Mesenchymal stem cell (in vitro differentiated cells and primary cell): ENCODE data around the gene HERC4. TPM values are rescaled to one million over a fixed set of nuclear protein-coding genes. Genes with fewer than 3 reads are reported as not detected.
A peak's percentile ranks its signal among the peaks of the same experiment; 100 is the strongest.

Experiments
- DNase-seq: peaks from one replicate; pipeline ENCODE4 v3.0.0-alpha.2; 2013
- H2AFZ ChIP-seq: one replicate; pipeline ENCODE4 v1.6.1; 2013; ENCODE audit warnings: low read depth, mild to moderate bottlenecking, control low read depth, inconsistent platforms, low read length, moderate library complexity
- H2AK5ac ChIP-seq: 2 replicates; pipeline ENCODE4 v1.6.1; 2013; ENCODE audit warnings: low read length, moderate library complexity, mild to moderate bottlenecking, inconsistent platforms; ENCODE audit not compliant: severe bottlenecking
- H2BK120ac ChIP-seq: one replicate; pipeline ENCODE4 v1.6.1; 2013; ENCODE audit warnings: low read depth, mild to moderate bottlenecking, inconsistent platforms, low read length, moderate library complexity
- H2BK12ac ChIP-seq, 2 experiments: one replicate each; pipeline ENCODE4 v1.6.1; 2013; ENCODE audit warnings: inconsistent platforms in 2 of 2, low read length in 2 of 2, mild to moderate bottlenecking in 2 of 2, moderate library complexity in 2 of 2, control low read depth in 1 of 2
- H2BK15ac ChIP-seq: one replicate; pipeline ENCODE4 v1.6.1; 2013; ENCODE audit warnings: mild to moderate bottlenecking, low read depth, inconsistent platforms; ENCODE audit not compliant: poor library complexity, severe bottlenecking
- H2BK5ac ChIP-seq: 2 replicates; pipeline ENCODE4 v1.6.1; 2013; ENCODE audit warnings: low read depth, mild to moderate bottlenecking, low read length, control low read depth, inconsistent platforms; ENCODE audit not compliant: poor library complexity, severe bottlenecking
- H3K14ac ChIP-seq, 2 experiments: one replicate each; pipeline ENCODE4 v1.6.1; 2013; ENCODE audit warnings: inconsistent platforms in 2 of 2, low read length in 2 of 2, control low read depth in 1 of 2, mild to moderate bottlenecking in 1 of 2, moderate library complexity in 1 of 2
- H3K18ac ChIP-seq, 2 experiments: one replicate each; pipeline ENCODE4 v1.6.1; 2013; ENCODE audit warnings: inconsistent platforms in 2 of 2, low read length in 2 of 2, control low read depth in 1 of 2, low read depth in 1 of 2, mild to moderate bottlenecking in 1 of 2
- H3K23ac ChIP-seq, 2 experiments: one replicate each; pipeline ENCODE4 v1.6.1; 2013; ENCODE audit warnings: inconsistent platforms in 2 of 2, low read length in 2 of 2, mild to moderate bottlenecking in 2 of 2, moderate library complexity in 2 of 2, control low read depth in 1 of 2
- H3K27ac ChIP-seq: 2 replicates; pipeline ENCODE4 v1.5.1; 2013; ENCODE audit warnings: mild to moderate bottlenecking, moderate library complexity, low read length, control low read depth, inconsistent platforms; ENCODE audit not compliant: poor library complexity, severe bottlenecking
- H3K27me3 ChIP-seq, 2 experiments: 2 replicates each; pipeline versions ENCODE4 v1.6.1 to v1.7.0; 2013; ENCODE audit warnings: low read length in 2 of 2, mild to moderate bottlenecking in 2 of 2, moderate library complexity in 2 of 2, control low read depth in 1 of 2, inconsistent platforms in 1 of 2; ENCODE audit not compliant: control insufficient read depth in 1 of 2, insufficient read depth in 1 of 2
- H3K36me3 ChIP-seq, 2 experiments: 2 replicates each; pipeline versions ENCODE4 v1.6.1 to v1.7.0; 2013; ENCODE audit warnings: low read length in 2 of 2, control low read depth in 1 of 2, inconsistent platforms in 1 of 2, low read depth in 1 of 2, mild to moderate bottlenecking in 1 of 2; ENCODE audit not compliant: insufficient read depth in 2 of 2, control insufficient read depth in 1 of 2
- H3K4ac ChIP-seq, 2 experiments: one replicate each; pipeline ENCODE4 v1.6.1; 2013; ENCODE audit warnings: inconsistent platforms in 2 of 2, low read length in 2 of 2, mild to moderate bottlenecking in 2 of 2, moderate library complexity in 2 of 2, control low read depth in 1 of 2, low read depth in 1 of 2
- H3K4me1 ChIP-seq: 2 replicates; pipeline ENCODE4 v1.6.1; 2013; ENCODE audit warnings: low read depth, low read length, control low read depth; ENCODE audit not compliant: control insufficient read depth, insufficient read depth
- H3K4me2 ChIP-seq: 2 replicates; pipeline ENCODE4 v1.6.1; 2013; ENCODE audit warnings: low read length, mild to moderate bottlenecking, inconsistent platforms; ENCODE audit not compliant: poor library complexity, severe bottlenecking
- H3K4me3 ChIP-seq, 2 experiments: 2 replicates each; pipeline versions ENCODE4 v1.5.1 to v1.7.0; 2013; ENCODE audit warnings: low read length in 2 of 2, mild to moderate bottlenecking in 2 of 2, control low read depth in 1 of 2, low read depth in 1 of 2; ENCODE audit not compliant: insufficient read depth in 1 of 2
- H3K79me1 ChIP-seq: replicated peaks from 2 replicates; pipeline ENCODE4 v1.6.1; 2013; ENCODE audit warnings: mild to moderate bottlenecking, control low read depth, low read length, inconsistent platforms; ENCODE audit not compliant: poor library complexity, severe bottlenecking
- H3K9ac ChIP-seq: 2 replicates; pipeline ENCODE4 v1.7.0; 2013; ENCODE audit warnings: mild to moderate bottlenecking, low read length, moderate library complexity
- H3K9me3 ChIP-seq: 2 replicates; pipeline ENCODE4 v1.7.0; 2013; ENCODE audit warnings: mild to moderate bottlenecking, low read length; ENCODE audit not compliant: control insufficient read depth
- H4K8ac ChIP-seq: one replicate; pipeline ENCODE4 v1.6.1; 2013; ENCODE audit warnings: inconsistent platforms, mild to moderate bottlenecking, low read length, moderate library complexity
- H4K91ac ChIP-seq: one replicate; pipeline ENCODE4 v1.6.1; 2013; ENCODE audit warnings: mild to moderate bottlenecking, low read length, inconsistent platforms
- WGBS: methylation state at CpG from one replicate; pipeline ENCODE4 v1.1.7; 2013; ENCODE audit warnings: mixed read lengths; 5-methylcytosine and 5-hydroxymethylcytosine counted together
- polyA plus RNA-seq, 2 experiments: library from polyadenylated mRNA; stranded (reverse); fragments of 200-250 nt; gene quantifications; one replicate each; pipeline ENCODE4 v1.2.3, GENCODE V29; 2013

The HERC4 gene, protein sequence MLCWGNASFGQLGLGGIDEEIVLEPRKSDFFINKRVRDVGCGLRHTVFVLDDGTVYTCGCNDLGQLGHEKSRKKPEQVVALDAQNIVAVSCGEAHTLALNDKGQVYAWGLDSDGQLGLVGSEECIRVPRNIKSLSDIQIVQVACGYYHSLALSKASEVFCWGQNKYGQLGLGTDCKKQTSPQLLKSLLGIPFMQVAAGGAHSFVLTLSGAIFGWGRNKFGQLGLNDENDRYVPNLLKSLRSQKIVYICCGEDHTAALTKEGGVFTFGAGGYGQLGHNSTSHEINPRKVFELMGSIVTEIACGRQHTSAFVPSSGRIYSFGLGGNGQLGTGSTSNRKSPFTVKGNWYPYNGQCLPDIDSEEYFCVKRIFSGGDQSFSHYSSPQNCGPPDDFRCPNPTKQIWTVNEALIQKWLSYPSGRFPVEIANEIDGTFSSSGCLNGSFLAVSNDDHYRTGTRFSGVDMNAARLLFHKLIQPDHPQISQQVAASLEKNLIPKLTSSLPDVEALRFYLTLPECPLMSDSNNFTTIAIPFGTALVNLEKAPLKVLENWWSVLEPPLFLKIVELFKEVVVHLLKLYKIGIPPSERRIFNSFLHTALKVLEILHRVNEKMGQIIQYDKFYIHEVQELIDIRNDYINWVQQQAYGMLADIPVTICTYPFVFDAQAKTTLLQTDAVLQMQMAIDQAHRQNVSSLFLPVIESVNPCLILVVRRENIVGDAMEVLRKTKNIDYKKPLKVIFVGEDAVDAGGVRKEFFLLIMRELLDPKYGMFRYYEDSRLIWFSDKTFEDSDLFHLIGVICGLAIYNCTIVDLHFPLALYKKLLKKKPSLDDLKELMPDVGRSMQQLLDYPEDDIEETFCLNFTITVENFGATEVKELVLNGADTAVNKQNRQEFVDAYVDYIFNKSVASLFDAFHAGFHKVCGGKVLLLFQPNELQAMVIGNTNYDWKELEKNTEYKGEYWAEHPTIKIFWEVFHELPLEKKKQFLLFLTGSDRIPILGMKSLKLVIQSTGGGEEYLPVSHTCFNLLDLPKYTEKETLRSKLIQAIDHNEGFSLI
- 20.9 TPM for polyA plus RNA-seq (2013, experiment 1 of 2)
- 20.2 TPM for polyA plus RNA-seq (2013, experiment 2 of 2)

DNA sequence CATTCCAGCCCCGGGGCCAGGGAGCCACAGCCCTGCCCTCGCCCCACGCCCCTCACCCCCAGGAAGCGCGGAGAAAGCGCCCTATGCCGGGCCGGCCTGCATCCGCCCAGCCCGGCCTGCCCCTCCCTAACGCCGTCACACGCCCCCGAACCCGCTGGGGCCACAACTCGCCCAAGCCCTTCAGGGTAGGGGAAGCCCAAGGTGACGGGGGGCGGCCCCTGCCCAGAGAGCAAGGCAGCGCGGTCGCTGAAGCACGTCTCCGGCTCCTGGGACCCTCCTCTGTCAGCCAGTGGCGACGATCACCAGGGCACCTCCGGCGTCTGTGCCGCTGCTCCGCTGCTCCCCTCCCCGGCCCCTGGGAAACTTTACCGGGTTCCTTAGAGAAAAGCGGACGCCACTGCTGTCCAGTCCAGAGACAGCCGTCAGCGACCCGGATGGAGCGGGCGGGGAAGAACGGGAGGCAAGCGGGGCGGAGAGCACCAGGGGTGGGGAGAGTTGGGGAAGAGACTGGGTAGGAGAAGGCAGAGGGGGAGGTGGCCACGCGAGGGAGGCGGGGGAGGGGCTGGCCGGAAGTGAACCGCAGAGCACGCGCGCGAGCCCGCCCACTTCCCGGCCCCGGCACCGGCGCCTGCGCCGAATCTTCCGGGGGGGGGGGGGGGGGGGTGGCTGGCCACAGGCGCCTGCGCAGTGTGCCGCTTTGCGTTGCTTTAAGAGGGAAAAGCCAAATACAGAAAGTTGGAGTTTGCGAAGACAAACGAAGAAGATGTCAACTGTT lies at the start of gene HERC4:
Gene HERC4, minus strand, starts transcription at position 509 of the 775 bp plus-strand sequence. CDS start 2,175 bp downstream, outside the sequence.
- peak within 1 kb of the TSS; percentile 72 for H2AFZ ChIP-seq
- WGBS, result under 1% methylated on average over 61 of the region's 64 CpGs
- peak within 1 kb of the TSS; percentile 60 for H3K4me2 ChIP-seq
- H4K8ac ChIP-seq, result peak within 1 kb of the TSS; percentile 89
- H2BK15ac ChIP-seq, result peak within 1 kb of the TSS; percentile 38
- peak within 1 kb of the TSS; percentile 13 to 38 for H2BK12ac ChIP-seq
- peak within 1 kb of the TSS; percentile 83 for H2BK5ac ChIP-seq
- peak within 1 kb of the TSS; percentile 91 for H4K91ac ChIP-seq
- H2AK5ac ChIP-seq, result peak within 1 kb of the TSS; percentile 49
- peak within 1 kb of the TSS; percentile 99 for H3K27ac ChIP-seq
- H3K4me3 ChIP-seq, result peak within 1 kb of the TSS; percentile 77 to 88
- no peaks in the 10 kb centered on the region for H3K27me3 ChIP-seq
- peak within 1 kb of the TSS; percentile 98 for H3K9ac ChIP-seq
- no peaks in the 10 kb centered on the region for H3K79me1 ChIP-seq
- no peaks in the 10 kb centered on the region for H3K9me3 ChIP-seq
- H3K36me3 ChIP-seq, result peaks cover 0 to 19% of the 10 kb centered on the region in 2 experiments
- H3K14ac ChIP-seq, result peak within 1 kb of the TSS; percentile 19 to 84
- H3K18ac ChIP-seq, result peak within 1 kb of the TSS; percentile 89 to 98
- peak within 1 kb of the TSS; percentile 62 to 94 for H3K4ac ChIP-seq
- DNase-seq, result peak; percentile 96
- H2BK120ac ChIP-seq, result peak within 1 kb of the TSS; percentile 12
- H3K23ac ChIP-seq, result peak within 1 kb of the TSS in 1 of 2 experiments; percentile 20
- H3K4me1 ChIP-seq, result no peaks in the 10 kb centered on the region

DNA sequence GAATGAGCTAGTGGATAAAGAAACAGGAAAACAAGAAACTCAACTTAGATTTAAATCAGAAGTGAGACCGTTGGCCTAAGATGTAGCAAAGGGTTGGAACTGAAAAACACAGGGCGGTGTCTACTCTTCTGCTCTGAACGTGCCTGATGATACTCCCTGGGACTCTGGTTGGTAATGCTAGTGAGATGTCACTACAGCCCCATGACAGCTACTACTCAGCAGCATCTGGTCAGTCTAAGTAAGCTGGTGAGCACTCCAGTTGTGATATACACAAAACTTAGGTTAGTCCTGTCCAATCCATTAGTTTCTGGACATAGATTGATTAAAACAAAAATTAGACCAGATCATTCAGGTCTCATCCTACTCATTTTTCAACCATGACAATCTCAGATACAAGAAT lies 49.6 kb upstream of the HERC4 start:
- H3K27me3 ChIP-seq, result no peaks in the 10 kb centered on the region
- H3K4me1 ChIP-seq, result no peaks in the 10 kb centered on the region
- peak overlapping the region in 1 of 2 experiments; percentile 42 for H2BK12ac ChIP-seq
- no peak overlapping the region for H3K9ac ChIP-seq
- no peak overlapping the region for H2BK5ac ChIP-seq
- H3K4me2 ChIP-seq, result no peak overlapping the region
- no peak overlapping the region for H3K23ac ChIP-seq
- H3K27ac ChIP-seq, result no peak overlapping the region
- DNase-seq, result no peak
- H3K4ac ChIP-seq, result no peak overlapping the region
- H2AK5ac ChIP-seq, result no peak overlapping the region
- no peak overlapping the region for H2AFZ ChIP-seq
- H4K91ac ChIP-seq, result no peak overlapping the region
- WGBS, result 93% methylated on average over 3 of the region's 3 CpGs
- no peak overlapping the region for H2BK15ac ChIP-seq
- H3K14ac ChIP-seq, result no peak overlapping the region
- no peak overlapping the region for H4K8ac ChIP-seq
- H2BK120ac ChIP-seq, result no peak overlapping the region
- H3K79me1 ChIP-seq, result no peaks in the 10 kb centered on the region
- H3K18ac ChIP-seq, result no peak overlapping the region
- H3K9me3 ChIP-seq, result no peaks in the 10 kb centered on the region
- H3K36me3 ChIP-seq, result no peaks in the 10 kb centered on the region
- H3K4me3 ChIP-seq, result no peak overlapping the region

DNA sequence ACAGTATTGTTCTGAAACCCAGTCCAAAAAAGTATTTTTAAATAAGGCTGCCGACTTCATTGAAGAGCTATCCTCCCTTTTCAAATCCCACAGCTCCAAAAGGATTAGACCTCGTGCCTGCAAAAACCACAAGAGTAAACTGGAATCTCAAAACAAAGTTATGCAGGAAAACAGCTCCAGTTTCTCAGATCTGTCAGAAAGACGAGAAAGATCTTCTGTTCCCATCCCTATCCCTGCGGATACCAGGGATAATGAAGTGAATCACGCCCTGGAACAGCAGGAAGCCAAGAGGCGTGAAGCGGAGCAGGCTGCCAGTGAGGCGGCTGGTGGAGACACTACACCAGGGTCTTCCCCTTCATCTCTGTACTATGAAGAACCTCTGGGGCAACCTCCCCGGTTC lies 46.8 kb upstream of the HERC4 start:
- Histone ChIP-seq H2BK120ac (no peak overlapping the region), H4K8ac (no peak overlapping the region), H3K79me1 (no peaks in the 10 kb centered on the region), H3K18ac (no peak overlapping the region), H3K14ac (no peak overlapping the region), H3K9ac (peak overlapping the region; percentile 70), H3K4me2 (no peak overlapping the region), H2AK5ac (no peak overlapping the region), H3K4me1 (no peaks in the 10 kb centered on the region), H3K23ac (no peak overlapping the region), H3K27me3 (no peaks in the 10 kb centered on the region), H3K9me3 (no peaks in the 10 kb centered on the region), H2BK5ac (peak overlapping the region; percentile 62), H3K4me3 (peak overlapping the region in 1 of 2 experiments; percentile 53), H2BK12ac (no peak overlapping the region), H3K27ac (no peak overlapping the region), H4K91ac (no peak overlapping the region), H2BK15ac (peak overlapping the region; percentile 44), H3K4ac (no peak overlapping the region), H3K36me3 (no peaks in the 10 kb centered on the region), H2AFZ (no peak overlapping the region)
- WGBS, result 57% methylated on average over 9 of the region's 9 CpGs
- DNase-seq, result peak; percentile 43
